Gastroesophageal sphincter (tissue), 4 donors: ENCODE results near the gene TBC1D2B. TPM values are rescaled to one million over a fixed set of nuclear protein-coding genes. Genes with fewer than 3 reads are reported as not detected.
"Not testable (repeated sequence)": the region's sequence is repeated elsewhere in the genome, so short reads cannot be mapped to it uniquely, and the experiment has no call there.

Experiments used
- ATAC-seq: fragments of 150-250 bp; one replicate; pipeline ENCODE4 v1.9.1; 2016; ENCODE audit warnings: mild to moderate bottlenecking, moderate library complexity
- H3K27ac ChIP-seq, 4 donors: fragments of 200-600 bp; sonication (generic) in 3 of 4; 1 replicate in 3 of 4; 2 replicates in 1 of 4; pipeline ENCODE4 v1.5.1; 2016 to 2019
- H3K27me3 ChIP-seq: fragments of 200-600 bp; sonication (generic); one replicate; pipeline ENCODE4 v1.5.1; 2019
- H3K36me3 ChIP-seq, 2 donors: fragments of 200-600 bp; sonication (generic); one replicate each; pipeline ENCODE4 v1.5.1; 2019; ENCODE audit warnings: control low read depth in 1 of 2
- H3K4me1 ChIP-seq, 3 donors: fragments of 200-600 bp; sonication (generic); 1 replicate in 2 of 3; 2 replicates in 1 of 3; pipeline ENCODE4 v1.5.1; 2016 to 2019; ENCODE audit warnings: control low read depth in 2 of 3
- H3K4me3 ChIP-seq, 2 donors: fragments of 200-600 bp; sonication (generic); one replicate each; pipeline ENCODE4 v1.5.1; 2019; ENCODE audit warnings: mild to moderate bottlenecking in 1 of 2, moderate library complexity in 1 of 2
- H3K9me3 ChIP-seq, 3 donors: fragments of 200-600 bp; sonication (generic); one replicate each; pipeline ENCODE4 v1.5.1; 2017 to 2019; ENCODE audit warnings: control low read depth in 2 of 3
- CTCF ChIP-seq, 4 experiments: fragments of 200-600 bp in 2 of 4; fragments of 450-650 bp in 2 of 4; sonication (generic) in 1 of 4; IDR thresholded peaks; one replicate each; pipeline ENCODE4 v1.5.1; 2017 to 2019; ENCODE audit warnings: antibody characterized with exemption in 4 of 4, mild to moderate bottlenecking in 2 of 4, moderate library complexity in 2 of 4
- EP300 ChIP-seq: sonication (generic); formaldehyde crosslinking; IDR thresholded peaks from one replicate; pipeline ENCODE4 v1.6.1; 2017; ENCODE audit warnings: antibody characterized with exemption, mild to moderate bottlenecking
- POLR2A ChIP-seq, 2 donors: fragments of 450-650 bp; IDR thresholded peaks; one replicate each; pipeline ENCODE4 v1.6.1; 2017; ENCODE audit warnings: antibody characterized with exemption in 2 of 2, mild to moderate bottlenecking in 2 of 2, moderate library complexity in 1 of 2
- POLR2AphosphoS5 ChIP-seq: sonication (generic); formaldehyde crosslinking; IDR thresholded peaks from one replicate; pipeline ENCODE4 v1.6.1; 2017; ENCODE audit warnings: antibody characterized with exemption
- WGBS, 2 donors: methylation state at CpG; one replicate each; pipeline ENCODE4 v1.1.5; 2018; ENCODE audit warnings: low coverage in 1 of 2; 5-methylcytosine and 5-hydroxymethylcytosine counted together
- total RNA-seq, 4 donors: library from RNA; depleted of rRNA; stranded (reverse); fragments of >200 nt; gene quantifications; one replicate each; pipeline ENCODE4 v1.1.0, GENCODE V29; 2016

TBC1D2B gene
- total RNA-seq, 4 donors from 2014 or later = 36.9 to 51.7 (median 46.5) TPM

GRCh38 chr15:77959432-77959879, 118.1 kb downstream of the TBC1D2B start:
- ATAC-seq = peak; percentile 94

GRCh38 chr15:77958716-77959431, 118.6 kb downstream of the TBC1D2B start:
- H3K27ac ChIP-seq, H3K4me1 ChIP-seq, H3K36me3 ChIP-seq, ATAC-seq, H3K9me3 ChIP-seq, H3K27me3 ChIP-seq, H3K4me3 ChIP-seq: not testable (repeated sequence)
- WGBS, 2 donors = 59 to 70% methylated on average over 3 to 6 of the region's 7 CpGs

More at GRCh38 chr15:77959432-77959879, 118.1 kb downstream of the TBC1D2B start:
- TF ChIP-seq POLR2AphosphoS5 (no peak), CTCF (IDR thresholded peaks at IDR 0.05) (peak; percentile 89 to 100 (median 92))
- H3K27ac ChIP-seq = no peak overlapping the region
- 8% methylated on average over 5 of the region's 17 CpGs for WGBS, 2 donors
- peak overlapping the region in 1 of 2 donors; percentile 29 for H3K4me3 ChIP-seq
- H3K36me3 ChIP-seq = no peaks in the 10 kb centered on the region
- H3K27me3 ChIP-seq = no peaks in the 10 kb centered on the region
- peaks cover 0 to 10% (median 0%) of the 10 kb centered on the region in 3 donors for H3K4me1 ChIP-seq
- H3K9me3 ChIP-seq = no peaks in the 10 kb centered on the region

- not testable (repeated sequence) for H3K9me3 ChIP-seq, H3K27ac ChIP-seq, H3K36me3 ChIP-seq, H3K4me3 ChIP-seq, H3K4me1 ChIP-seq, H3K27me3 ChIP-seq, ATAC-seq
- WGBS, 2 donors = 72 to 100% methylated on average over 2 of the region's 2 CpGs
Observed at GRCh38 chr15:77958021-77958420, 119.5 kb downstream of the TBC1D2B start.

GRCh38 chr15:77953926-77954325, 123.6 kb downstream of the TBC1D2B start:
- ATAC-seq, H3K27ac ChIP-seq, H3K27me3 ChIP-seq, H3K9me3 ChIP-seq, H3K36me3 ChIP-seq, H3K4me3 ChIP-seq, H3K4me1 ChIP-seq: not testable (repeated sequence)
- 55 to 60% methylated on average over 1 to 4 of the region's 5 CpGs for WGBS, 2 donors

GRCh38 chr15:77952928-77953446, 124.5 kb downstream of the TBC1D2B start:
- WGBS, 2 donors = no CpG with 5 or more reads among the region's 5 CpGs
- H3K4me3 ChIP-seq, ATAC-seq: not testable (repeated sequence)

GRCh38 chr15:77951105-77951786, 126.3 kb downstream of the TBC1D2B start:
- ATAC-seq, H3K27ac ChIP-seq, H3K9me3 ChIP-seq, H3K4me3 ChIP-seq, H3K27me3 ChIP-seq, H3K4me1 ChIP-seq, H3K36me3 ChIP-seq: not testable (repeated sequence)
- no CpG with 5 or more reads among the region's 5 CpGs for WGBS, 2 donors

More at GRCh38 chr15:77952928-77953446, 124.5 kb downstream of the TBC1D2B start:
- H3K27me3 ChIP-seq, H3K27ac ChIP-seq, H3K36me3 ChIP-seq, H3K9me3 ChIP-seq, H3K4me1 ChIP-seq: not testable (repeated sequence)

GRCh38 chr15:77950470-77950869, 127.0 kb downstream of the TBC1D2B start:
- not testable (repeated sequence) for ATAC-seq, H3K4me1 ChIP-seq, H3K36me3 ChIP-seq, H3K27me3 ChIP-seq, H3K9me3 ChIP-seq, H3K4me3 ChIP-seq, H3K27ac ChIP-seq
- WGBS, 2 donors = 83% methylated on average over 1 of the region's 2 CpGs; no CpG with 5 or more reads in 1 of the 2 donors

GRCh38 chr15:77945566-77945965, 131.9 kb downstream of the TBC1D2B start:
- H3K4me1 ChIP-seq = peaks cover 0 to 15% (median 0%) of the 10 kb centered on the region in 3 donors
- no peaks in the 10 kb centered on the region for H3K9me3 ChIP-seq
- 92 to 94% methylated on average over 2 of the region's 2 CpGs for WGBS, 2 donors
- H3K4me3 ChIP-seq = no peak overlapping the region
- TF ChIP-seq POLR2AphosphoS5 = no peak
- TF ChIP-seq EP300 = no peak
- TF ChIP-seq POLR2A (IDR thresholded peaks at IDR 0.05) = no peak
- TF ChIP-seq CTCF (IDR thresholded peaks at IDR 0.05) = no peak
- H3K27ac ChIP-seq = no peak overlapping the region
- no peaks in the 10 kb centered on the region for H3K27me3 ChIP-seq
- ATAC-seq = no peak
- H3K36me3 ChIP-seq = no peaks in the 10 kb centered on the region
